CD1c-positive myeloid dendritic cell (primary cell): ENCODE data around the gene CD101.

Source experiments
- DNase-seq: peaks from one replicate; pipeline ENCODE4 v3.0.0-alpha.2; 2016; ENCODE audit errors: extremely low spot score

The CD101 gene

DNA sequence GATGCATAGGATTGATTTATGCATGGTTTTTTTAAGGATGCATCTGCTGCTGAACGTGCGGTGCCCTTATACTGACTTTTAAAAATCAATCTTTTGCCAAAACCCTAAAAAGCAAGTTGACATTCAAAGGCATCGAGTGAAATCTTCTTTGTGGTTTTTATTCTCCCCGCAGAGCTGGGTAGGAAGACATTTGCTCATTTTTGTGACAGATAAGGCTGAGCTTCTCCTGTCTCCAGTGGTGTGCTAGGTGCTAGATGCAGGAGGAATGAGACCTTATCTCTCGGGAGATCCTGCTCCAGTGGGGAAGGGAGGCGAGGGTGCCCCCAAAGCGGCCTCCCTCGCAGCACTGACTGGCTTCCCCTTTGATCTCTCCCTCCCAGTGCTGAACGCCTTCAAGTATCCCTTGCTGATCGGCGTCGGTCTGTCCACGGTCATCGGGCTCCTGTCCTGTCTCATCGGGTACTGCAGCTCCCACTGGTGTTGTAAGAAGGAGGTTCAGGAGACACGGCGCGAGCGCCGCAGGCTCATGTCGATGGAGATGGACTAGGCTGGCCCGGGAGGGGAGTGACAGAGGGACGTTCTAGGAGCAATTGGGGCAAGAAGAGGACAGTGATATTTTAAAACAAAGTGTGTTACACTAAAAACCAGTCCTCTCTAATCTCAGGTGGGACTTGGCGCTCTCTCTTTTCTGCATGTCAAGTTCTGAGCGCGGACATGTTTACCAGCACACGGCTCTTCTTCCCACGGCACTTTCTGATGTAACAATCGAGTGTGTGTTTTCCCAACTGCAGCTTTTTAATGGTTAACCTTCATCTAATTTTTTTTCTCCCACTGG, 14.9 kb upstream of the CD101 start:
- DNase-seq = no peak

DNA sequence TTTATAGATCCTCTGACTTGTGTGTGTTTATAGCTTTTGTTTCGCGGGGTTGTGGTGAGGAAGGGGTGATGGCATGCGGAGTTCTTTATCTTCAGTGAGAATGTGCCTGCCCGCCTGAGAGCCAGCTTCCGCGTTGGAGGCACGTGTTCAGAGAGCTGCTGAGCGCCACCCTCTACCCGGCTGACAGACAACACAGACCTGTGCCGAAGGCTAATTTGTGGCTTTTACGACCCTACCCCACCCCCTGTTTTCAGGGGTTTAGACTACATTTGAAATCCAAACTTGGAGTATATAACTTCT, 14.4 kb upstream of the CD101 start:
- DNase-seq = peak; percentile 34

DNA sequence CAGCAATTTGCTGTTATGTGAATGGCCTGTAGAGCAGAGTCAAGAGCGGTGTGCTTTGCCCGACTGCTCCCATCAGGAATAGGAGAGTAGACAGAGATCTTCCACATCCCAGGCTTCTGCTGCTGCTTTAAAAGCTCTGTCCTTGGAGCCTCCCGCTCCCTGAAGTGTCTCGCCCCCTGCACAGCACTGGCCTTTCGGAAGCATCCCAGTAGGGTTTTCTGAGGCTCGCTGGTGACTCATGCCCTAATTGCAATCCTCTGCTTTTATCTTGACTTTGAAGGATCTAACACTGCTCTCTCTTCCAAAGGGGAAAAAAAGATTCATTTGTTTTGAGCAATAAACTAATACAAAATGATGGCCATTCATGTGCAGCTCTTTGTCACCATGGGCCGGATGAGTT, 13.3 kb upstream of the CD101 start:
- DNase-seq = no peak

DNA sequence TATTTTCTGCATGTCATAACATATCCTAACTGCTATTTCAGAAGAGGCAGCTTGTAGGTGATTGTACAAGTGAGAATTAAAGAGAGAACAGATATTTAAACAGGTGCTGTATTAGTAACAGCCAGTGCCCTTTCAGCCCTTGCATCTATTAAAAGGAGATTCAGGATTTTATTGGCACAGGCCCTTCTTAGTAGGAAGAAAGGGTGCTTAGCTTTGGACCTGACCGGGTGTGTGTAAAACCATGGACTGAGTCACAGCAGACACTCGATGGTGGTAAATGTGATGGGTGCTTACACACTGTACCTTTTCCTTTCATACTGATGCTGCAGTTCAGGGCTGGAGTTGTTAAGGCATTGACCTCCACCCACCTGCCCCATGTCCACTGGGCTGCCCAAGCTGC, 12.7 kb upstream of the CD101 start:
- no peak for DNase-seq

DNA sequence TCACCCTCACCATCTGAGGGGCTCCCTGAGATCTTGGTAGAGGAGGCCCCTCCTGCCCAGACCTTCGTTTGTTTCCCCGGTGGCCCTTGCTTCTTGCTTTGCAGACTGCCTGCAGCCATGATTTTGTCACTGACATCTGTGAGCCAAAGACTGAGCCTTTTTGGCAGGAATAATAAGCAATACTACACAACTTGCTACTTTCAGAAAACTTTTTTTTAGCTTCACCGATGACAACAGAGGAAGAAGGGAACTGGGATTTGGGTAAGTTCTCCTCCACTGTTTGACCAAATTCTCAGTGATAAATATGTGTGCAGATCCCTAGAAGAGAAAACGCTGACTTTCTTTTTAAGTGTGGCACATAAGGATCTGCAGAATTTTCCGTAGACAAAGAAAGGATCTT, 11.7 kb upstream of the CD101 start:
- DNase-seq = peak; percentile 39

DNA sequence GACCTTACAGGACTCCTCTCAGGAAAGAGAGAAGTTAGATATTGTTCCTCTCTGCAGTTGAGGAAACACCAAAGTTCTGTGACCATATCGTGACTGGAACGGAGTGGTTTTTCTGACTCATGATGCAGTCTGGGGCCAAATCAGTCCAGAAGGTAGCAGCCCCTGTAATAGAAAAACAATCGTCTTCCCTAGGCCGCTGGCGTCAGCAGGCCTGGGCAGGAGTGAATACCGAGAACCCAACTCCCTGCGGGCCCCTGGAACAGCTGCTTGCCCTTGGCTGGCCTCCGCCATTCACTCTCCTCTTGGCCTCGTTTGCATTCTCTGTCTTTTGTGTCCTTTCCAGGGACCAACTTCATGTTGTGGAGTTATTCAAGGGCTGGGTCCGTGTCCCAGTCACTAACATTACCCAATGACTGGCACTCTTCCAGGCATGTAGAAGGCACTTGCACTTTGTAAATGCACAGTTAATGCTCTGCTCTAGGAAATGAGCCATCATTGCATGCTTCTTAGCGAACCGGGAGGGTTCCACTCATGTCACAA, 10.9 kb upstream of the CD101 start:
- DNase-seq = peak; percentile 89

DNA sequence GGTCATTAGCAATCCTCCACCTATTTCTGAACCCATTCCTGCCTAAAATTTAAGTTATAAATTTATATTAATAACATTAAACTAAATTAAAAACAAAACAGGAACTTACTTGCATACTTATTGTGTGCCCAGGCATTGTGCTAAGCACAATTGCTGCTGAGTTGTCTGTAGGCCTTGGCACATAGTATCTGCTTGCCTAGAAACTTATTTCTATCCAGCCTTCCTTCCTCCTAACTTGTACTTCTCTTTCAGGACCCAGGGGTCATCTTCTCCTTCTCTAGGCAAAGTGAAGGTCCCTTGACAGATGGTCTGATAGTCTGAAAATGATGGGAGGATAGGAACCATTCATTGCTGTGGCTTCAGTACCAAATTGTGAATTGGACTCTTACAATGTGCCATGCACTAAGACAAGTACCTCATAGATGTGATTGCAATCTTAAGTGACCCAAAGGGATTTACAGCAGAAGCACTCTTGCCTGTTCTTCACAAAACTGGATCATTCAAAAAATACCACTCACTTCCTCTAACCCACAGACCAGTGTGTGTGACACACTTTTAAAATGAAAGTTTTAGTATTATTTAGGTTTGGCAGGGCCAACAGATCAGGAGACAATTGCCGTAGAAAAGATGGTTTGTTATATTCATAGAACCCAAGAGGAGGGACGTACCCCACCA, 10.3 kb upstream of the CD101 start:
- DNase-seq = peak; percentile 35

DNA sequence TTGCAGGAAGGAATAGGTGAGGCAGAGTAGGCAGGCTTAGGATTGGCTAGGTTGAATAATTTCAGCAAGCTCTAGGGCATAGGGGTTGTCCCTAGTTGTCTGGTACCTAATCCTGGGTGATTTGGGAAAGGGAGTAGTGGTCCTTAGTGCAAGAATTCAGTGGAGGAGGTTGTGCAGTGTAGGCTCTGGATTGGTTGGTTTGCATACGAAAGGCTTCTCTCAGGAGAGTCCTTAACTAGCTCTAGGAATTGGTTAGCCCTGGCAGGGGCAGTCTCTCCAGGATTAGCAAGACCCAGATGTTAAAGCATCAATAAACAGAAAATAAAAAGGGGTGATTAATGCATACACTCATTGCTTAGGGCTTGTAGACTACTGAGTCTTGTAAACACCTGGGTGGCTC, 9.6 kb upstream of the CD101 start:
- DNase-seq = no peak

DNA sequence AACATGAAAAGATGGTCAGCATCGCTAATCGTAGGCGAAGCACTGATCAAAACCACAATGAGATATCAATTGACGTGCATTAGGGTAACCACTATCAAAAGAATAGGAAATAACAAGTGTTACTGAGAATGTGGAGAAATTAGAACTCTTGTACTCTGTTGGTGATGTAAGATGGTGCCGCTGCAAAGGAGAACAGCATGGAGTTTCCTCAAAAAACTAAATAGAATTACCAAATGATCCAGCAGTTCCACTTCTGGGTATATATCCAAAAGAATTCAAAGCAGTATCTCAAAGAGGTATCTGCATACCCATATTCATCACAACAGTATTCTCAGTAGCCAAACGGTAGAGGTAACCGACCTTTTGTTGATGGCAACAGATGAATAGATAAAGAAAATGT, 8.3 kb upstream of the CD101 start:
- DNase-seq = peak; percentile 46

DNA sequence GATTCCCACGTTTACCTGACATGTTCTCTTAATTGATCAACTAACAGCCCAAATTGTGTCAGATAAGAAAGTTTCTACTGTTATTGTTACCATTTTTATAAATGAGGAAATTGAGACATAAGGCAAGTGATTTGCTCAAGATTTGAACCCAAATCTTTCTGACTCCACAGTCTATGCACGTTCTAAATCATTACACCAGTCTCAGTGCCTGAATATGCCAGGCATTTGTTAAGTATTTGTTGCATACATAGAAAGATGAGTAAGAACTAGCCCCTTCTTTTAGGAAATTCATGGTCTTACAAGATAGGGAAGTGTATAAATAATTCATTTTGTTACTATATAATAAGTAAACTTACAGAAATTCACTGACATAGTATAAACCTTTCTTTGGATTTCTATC, 7.1 kb upstream of the CD101 start:
- DNase-seq = peak; percentile 28

DNA sequence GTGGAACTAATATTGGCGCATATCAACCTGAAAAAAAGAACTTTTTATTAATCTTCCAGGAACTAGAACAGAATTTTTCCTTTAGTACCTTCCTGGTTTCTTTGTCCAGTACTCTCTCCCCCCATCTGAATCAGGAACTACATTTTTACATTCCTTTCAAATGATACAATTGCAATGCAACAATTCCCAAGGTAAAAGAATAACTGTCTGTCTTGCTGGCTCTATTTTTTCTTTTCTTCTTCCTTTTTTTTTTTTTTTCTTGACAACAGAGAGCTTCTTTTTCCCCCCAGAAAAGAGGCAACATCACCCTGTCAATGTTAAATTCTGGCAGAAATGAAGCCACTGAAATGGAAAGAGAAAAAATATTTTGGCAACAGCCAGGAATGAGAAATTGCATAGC, 4.5 kb upstream of the CD101 start:
- DNase-seq = no peak

DNA sequence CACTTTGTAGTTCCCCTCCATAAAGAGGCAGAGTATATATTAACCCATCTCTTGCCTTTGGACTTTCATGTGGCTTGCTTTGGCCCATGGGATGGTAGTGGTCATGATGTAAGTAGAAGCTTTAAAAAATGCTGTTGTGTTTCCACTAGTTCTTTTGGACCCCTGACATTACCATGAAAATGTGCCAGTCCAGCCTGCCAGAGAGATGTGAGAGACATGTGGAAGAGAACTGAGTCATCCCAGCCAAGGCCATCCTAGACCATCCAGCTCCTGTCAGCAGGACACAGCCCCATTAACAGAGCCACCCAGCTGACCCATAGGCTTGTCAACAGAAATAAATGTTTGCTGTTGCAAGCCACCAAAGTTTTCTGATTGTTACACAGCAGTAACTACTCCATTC, 3.9 kb upstream of the CD101 start:
- DNase-seq = no peak

DNA sequence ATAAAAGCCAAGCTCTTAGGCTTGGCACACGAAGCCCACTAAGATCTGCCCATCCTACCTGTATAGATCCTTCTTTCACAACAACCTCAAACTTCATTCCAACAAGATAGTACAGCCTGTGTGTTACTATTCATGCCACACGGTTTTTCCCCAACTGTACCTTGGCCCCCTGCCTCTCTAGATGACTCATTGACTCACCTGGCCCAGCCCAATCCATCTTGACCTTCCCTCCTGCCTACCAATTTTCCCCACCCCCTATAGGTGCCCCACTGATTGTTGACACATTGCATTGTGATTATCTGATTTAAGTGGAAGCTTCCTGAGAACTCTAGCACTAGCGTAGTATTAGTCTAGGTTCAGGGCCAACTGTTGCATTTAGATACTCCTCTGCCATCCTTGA, 2.0 kb upstream of the CD101 start:
- DNase-seq = no peak

DNA sequence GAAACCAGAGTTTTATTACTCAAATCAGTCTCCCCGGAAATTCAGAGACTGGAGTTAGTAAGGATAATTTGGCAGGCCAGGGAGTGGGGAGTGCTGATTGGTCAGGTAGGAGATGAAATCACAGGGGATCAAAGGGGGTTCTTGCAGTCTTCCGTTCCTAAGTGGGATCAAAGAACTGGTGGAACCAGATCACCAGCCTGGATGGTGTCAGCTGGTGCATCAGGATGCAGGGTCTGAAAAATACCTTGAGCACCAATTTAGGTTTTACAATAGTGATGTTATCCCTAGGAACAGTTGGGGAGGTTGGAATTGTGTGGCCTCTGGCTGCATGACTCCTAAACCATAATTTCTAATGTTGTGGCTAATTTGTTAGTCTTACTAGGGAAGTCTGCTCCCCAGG, 1.4 kb upstream of the CD101 start:
- DNase-seq = no peak

DNA sequence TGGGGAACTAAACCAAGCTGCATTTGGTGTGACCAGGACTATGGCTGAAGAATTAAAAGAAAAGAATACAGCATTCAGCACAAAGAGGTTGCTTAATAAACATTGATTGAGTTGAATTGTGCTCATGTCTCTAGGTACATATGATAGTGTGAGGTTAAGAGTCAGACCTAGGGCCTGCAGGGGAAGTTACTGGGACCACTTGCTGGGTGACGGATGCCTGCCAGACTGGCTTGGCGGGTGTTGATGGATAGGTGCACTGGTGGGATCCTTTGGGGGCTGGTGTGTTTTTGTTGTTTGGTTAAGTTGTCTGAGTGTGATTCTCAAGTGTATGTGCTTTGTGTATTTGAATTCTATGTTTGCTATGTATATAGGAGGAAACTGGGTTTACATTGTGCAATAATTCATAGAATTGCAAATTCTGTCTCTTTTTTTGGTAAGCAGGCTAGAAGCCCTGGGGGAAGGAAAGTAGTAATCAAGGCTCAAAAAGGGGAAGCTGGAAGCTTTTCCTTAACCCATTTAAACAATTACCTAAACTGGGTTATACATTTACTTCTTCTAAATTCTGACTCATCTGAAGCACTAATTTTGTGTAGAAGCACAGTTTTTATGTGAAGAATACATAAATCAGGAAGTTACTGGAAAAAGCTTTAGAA, 1.8 kb downstream of the CD101 start:
- DNase-seq = peak; percentile 90

DNA sequence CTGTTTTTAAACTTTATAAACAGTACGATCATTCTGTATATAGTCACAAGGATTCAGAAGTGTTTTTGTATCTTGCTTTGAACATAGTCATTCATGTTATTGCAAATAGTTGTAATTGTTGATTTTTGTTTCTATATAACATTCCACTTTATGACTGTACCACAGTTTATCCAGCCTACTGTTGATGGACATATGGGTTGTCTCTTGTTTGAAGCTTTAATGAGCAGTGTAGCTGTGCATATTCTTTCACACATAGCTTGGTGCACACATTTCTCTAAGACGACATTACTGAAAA, 6.1 kb downstream of the CD101 start:
- DNase-seq = no peak

DNA sequence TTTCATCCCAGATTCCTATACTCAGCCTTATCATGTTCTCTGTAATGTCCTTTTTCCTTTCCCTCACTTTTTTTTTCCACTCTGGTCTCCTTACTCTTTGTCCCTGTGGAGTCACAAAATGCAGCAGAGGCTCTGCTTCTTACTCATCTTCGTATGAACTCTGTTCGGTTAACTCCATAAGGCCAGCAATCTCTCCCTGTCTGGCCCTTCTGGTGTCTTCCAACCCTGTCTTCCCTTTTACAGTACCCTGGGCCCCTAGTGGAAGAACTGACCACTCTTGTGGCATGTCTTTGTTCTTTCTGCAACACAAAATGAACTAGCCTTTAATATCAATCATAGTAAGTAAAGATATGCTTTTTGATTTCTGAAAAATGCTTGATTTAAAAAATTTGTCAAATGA, 7.1 kb downstream of the CD101 start:
- DNase-seq = no peak

DNA sequence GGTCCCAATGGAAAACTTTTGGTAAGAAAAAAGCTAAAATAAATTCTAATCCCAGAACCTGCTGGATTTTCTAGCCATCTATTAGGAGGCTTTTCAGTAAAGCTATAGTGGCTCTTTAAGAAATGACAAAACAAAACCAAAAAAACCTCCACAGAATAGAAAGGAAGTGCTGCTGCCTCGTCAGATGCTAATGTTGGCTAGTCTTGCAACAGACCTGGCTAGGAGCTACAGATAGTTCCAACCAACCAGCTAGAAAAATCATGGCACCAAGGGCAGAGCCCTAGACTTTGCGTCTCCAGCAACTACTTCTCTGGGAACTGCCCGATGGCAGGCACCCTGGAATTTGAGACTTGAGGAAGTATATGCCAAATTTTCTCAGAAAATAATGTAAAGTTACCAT, 7.6 kb downstream of the CD101 start:
- DNase-seq = peak; percentile 63

DNA sequence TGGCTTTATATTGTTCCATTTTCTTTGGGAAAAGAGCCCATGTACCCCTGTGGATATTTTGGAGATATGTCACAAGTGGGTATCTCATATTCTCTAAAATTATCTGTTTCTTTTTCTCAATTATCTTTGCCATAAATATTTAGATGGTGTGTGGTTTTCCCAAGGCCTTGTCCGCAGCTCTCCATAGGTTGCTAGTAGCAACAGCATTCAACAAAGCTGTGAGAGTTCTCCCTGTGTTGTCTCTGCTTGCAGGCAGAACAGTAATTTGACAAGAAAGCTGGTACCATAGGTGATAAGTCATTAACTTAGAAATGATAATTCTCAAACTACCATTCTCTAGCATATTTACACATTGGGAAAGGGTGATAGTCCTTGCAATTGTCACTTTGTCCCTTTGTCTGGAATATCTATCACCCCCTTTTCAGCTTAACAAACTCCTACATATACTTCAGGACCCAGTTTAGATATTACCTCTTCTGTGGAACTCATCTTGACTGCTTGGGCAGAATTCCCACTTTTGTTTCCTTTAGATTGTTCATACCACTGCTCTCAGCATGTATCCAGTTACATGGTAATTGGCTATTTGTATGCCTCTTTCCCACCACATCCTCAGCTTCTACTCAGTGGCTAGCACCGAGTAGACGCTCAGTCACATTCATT, 8.9 kb downstream of the CD101 start:
- DNase-seq = no peak

DNA sequence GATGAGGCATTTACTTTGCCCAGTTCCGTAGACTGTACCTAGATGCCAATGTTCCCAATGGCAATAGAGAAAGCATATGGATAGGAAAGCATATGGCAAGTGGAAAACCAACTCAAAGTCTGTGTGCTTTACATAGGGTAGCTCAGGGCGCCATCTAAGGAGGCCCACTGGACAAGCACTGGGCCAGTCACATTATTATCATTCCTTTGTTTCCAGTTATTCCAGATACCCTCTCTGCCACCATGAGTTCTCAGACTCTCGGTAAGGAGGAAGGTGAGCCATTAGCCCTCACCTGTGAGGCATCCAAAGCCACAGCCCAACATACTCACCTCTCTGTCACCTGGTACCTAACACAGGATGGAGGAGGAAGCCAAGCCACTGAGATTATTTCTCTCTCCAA, 9.8 kb downstream of the CD101 start:
- DNase-seq = no peak

DNA sequence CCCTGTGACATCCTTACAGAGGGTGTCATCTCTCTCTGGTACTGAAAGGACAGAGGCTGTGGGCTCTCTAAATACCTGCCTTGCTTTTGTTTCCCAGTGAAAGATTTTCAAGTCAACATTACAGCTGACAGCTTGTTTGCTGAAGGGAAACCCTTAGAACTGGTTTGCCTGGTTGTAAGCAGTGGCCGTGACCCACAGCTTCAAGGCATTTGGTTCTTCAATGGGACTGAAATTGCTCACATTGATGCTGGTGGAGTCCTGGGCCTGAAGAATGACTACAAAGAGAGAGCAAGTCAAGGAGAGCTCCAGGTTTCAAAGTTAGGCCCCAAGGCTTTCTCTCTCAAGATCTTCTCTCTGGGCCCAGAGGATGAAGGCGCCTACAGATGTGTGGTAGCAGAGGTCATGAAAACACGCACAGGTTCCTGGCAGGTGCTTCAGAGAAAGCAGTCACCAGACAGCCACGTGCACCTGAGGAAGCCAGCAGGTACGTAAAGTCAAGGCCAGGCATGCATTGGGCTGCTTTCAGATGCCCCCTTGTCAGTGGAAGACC, 11.8 kb downstream of the CD101 start:
- DNase-seq = no peak

DNA sequence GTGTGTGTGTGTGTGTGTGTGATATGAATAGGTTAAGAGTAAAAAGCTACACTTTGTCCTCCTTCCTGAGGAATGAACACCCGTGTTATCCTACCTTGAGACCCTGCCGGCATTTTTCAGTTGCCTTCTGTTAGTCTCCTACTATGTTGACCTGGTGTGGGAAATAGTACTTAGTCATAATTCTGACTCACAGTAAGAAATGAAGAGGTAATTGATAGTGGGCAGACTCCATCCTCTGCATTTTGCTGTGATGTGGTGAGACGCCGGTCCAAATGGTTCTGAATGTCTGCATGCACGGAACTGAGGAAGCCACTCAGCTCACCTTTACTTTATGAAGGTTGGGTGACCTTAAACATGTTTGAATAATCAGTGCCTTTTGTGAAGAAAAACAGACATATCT, 12.6 kb downstream of the CD101 start:
- no peak for DNase-seq
